H9 (cell line): ENCODE results near the gene INPP5A. TPM values are rescaled to one million over a fixed set of nuclear protein-coding genes. Genes with fewer than 3 reads are reported as not detected.

ENCODE experiments used
- DNase-seq: peaks from one replicate; pipeline ENCODE4 v3.0.0-alpha.2; 2017
- H2AFZ ChIP-seq: one replicate; pipeline ENCODE4 v1.6.1; 2013; ENCODE audit warnings: mild to moderate bottlenecking, low read length, control low read depth, moderate library complexity
- H2AK5ac ChIP-seq: 2 replicates; pipeline ENCODE4 v1.6.1; 2013; ENCODE audit warnings: low read length, control low read depth, mixed read lengths; ENCODE audit not compliant: insufficient read length
- H2BK120ac ChIP-seq: one replicate; pipeline ENCODE4 v1.6.1; 2013; ENCODE audit warnings: low read depth, mild to moderate bottlenecking, low read length, control low read depth, inconsistent platforms; ENCODE audit not compliant: poor library complexity, severe bottlenecking
- H2BK12ac ChIP-seq: 2 replicates; pipeline ENCODE4 v1.6.1; 2013; ENCODE audit warnings: low read length, control low read depth, mixed read lengths, low read depth; ENCODE audit not compliant: insufficient read length
- H2BK15ac ChIP-seq: 2 replicates; pipeline ENCODE4 v1.6.1; 2013; ENCODE audit warnings: low read depth, low read length, control low read depth
- H2BK20ac ChIP-seq: one replicate; pipeline ENCODE4 v1.6.1; 2013; ENCODE audit warnings: low read depth, mild to moderate bottlenecking, low read length, control low read depth, inconsistent platforms; ENCODE audit not compliant: poor library complexity, severe bottlenecking
- H2BK5ac ChIP-seq: 2 replicates; pipeline ENCODE4 v1.6.1; 2013; ENCODE audit warnings: low read length, control low read depth, mixed read lengths; ENCODE audit not compliant: insufficient read length
- H3K14ac ChIP-seq: 2 replicates; pipeline ENCODE4 v1.6.1; 2013; ENCODE audit warnings: low read length, control low read depth; ENCODE audit not compliant: insufficient read depth
- H3K18ac ChIP-seq: 2 replicates; pipeline ENCODE4 v1.6.1; 2013; ENCODE audit warnings: low read depth, mild to moderate bottlenecking, mixed read lengths, low read length, control low read depth; ENCODE audit not compliant: insufficient read length
- H3K23ac ChIP-seq: 2 replicates; pipeline ENCODE4 v1.6.1; 2013; ENCODE audit warnings: low read length, control low read depth, mixed read lengths, low read depth; ENCODE audit not compliant: insufficient read length
- H3K23me2 ChIP-seq: 2 replicates; pipeline ENCODE4 v1.6.1; 2013; ENCODE audit warnings: low read depth, mild to moderate bottlenecking, mixed read lengths, low read length, control low read depth; ENCODE audit not compliant: insufficient read length, poor library complexity, severe bottlenecking
- H3K27ac ChIP-seq: 2 replicates; pipeline ENCODE4 v1.5.1; 2013; ENCODE audit warnings: low read length, control low read depth, mixed read lengths, low read depth; ENCODE audit not compliant: insufficient read length
- H3K27me3 ChIP-seq: 2 replicates; pipeline ENCODE4 v1.6.1; 2013; ENCODE audit warnings: low read length, control low read depth, inconsistent platforms; ENCODE audit not compliant: insufficient read depth
- H3K4ac ChIP-seq: 2 replicates; pipeline ENCODE4 v1.6.1; 2013; ENCODE audit warnings: low read depth, mild to moderate bottlenecking, control low read depth, inconsistent platforms, low read length, moderate library complexity
- H3K4me1 ChIP-seq: 2 replicates; pipeline ENCODE4 v1.6.1; 2013; ENCODE audit warnings: low read length, control low read depth, inconsistent platforms; ENCODE audit not compliant: insufficient read depth
- H3K4me2 ChIP-seq: 2 replicates; pipeline ENCODE4 v1.6.1; 2013; ENCODE audit warnings: low read length, control low read depth, mixed read lengths; ENCODE audit not compliant: insufficient read length, insufficient read depth
- H3K56ac ChIP-seq: 2 replicates; pipeline ENCODE4 v1.6.1; 2013; ENCODE audit warnings: low read depth, mild to moderate bottlenecking, mixed read lengths, low read length, control low read depth; ENCODE audit not compliant: insufficient read length
- H3K79me1 ChIP-seq: 2 replicates; pipeline ENCODE4 v1.6.1; 2013; ENCODE audit warnings: low read depth, mild to moderate bottlenecking, moderate library complexity, low read length, control low read depth, inconsistent platforms; ENCODE audit not compliant: insufficient read depth, poor library complexity, severe bottlenecking
- H3K79me2 ChIP-seq: 2 replicates; pipeline ENCODE4 v1.6.1; 2013; ENCODE audit warnings: low read length, control low read depth, inconsistent platforms; ENCODE audit not compliant: insufficient read depth
- H3K9ac ChIP-seq: 2 replicates; pipeline ENCODE4 v1.6.1; 2013; ENCODE audit warnings: low read length, control low read depth, mixed read lengths; ENCODE audit not compliant: insufficient read length; ENCODE audit errors: extremely low read depth
- H3K9me3 ChIP-seq: one replicate; pipeline ENCODE4 v1.6.1; 2013; ENCODE audit warnings: low read depth, low read length, inconsistent platforms; ENCODE audit not compliant: control insufficient read depth
- H3T11ph ChIP-seq: one replicate; pipeline ENCODE4 v1.6.1; 2013; ENCODE audit warnings: mild to moderate bottlenecking, low read length, control low read depth, inconsistent platforms
- H4K20me1 ChIP-seq: one replicate; pipeline ENCODE4 v1.6.1; 2013; ENCODE audit not compliant: control insufficient read depth, insufficient read length, insufficient read depth
- H4K5ac ChIP-seq: 2 replicates; pipeline ENCODE4 v1.6.1; 2013; ENCODE audit warnings: low read depth, mild to moderate bottlenecking, mixed read lengths, low read length, control low read depth; ENCODE audit not compliant: insufficient read length
- H4K8ac ChIP-seq: replicated peaks from 2 replicates; pipeline ENCODE4 v1.6.1; 2013; ENCODE audit warnings: low read length, control low read depth, mixed read lengths, low read depth; ENCODE audit not compliant: insufficient read length
- H4K91ac ChIP-seq: 2 replicates; pipeline ENCODE4 v1.6.1; 2013; ENCODE audit warnings: low read depth, mild to moderate bottlenecking, moderate library complexity, mixed read lengths, low read length, control low read depth; ENCODE audit not compliant: insufficient read length
- H3K27ac Mint-ChIP-seq, 3 experiments: 2 replicates in 2 of 3; 3 replicates in 1 of 3; pipeline ENCODE4 v1.8.0; 2020 to 2021; ENCODE audit warnings: mixed read lengths in 3 of 3, mild to moderate bottlenecking in 1 of 3, moderate library complexity in 1 of 3
- H3K27me3 Mint-ChIP-seq: 2 replicates; pipeline ENCODE4 v1.8.0; 2021; ENCODE audit warnings: low read depth, mild to moderate bottlenecking, moderate library complexity, mixed read lengths
- H3K36me3 Mint-ChIP-seq, 3 experiments: 2 replicates in 2 of 3; 3 replicates in 1 of 3; pipeline ENCODE4 v1.8.0; 2020 to 2021; ENCODE audit warnings: low read depth in 3 of 3, mixed read lengths in 3 of 3; ENCODE audit not compliant: insufficient read depth in 1 of 3
- H3K4me1 Mint-ChIP-seq, 2 experiments: 2 replicates each; pipeline ENCODE4 v1.8.0; 2020; ENCODE audit warnings: mixed read lengths in 2 of 2
- H3K4me3 Mint-ChIP-seq, 2 experiments: 2 replicates in 1 of 2; 3 replicates in 1 of 2; pipeline ENCODE4 v1.8.0; 2020 to 2021; ENCODE audit warnings: mild to moderate bottlenecking in 2 of 2, mixed read lengths in 2 of 2, moderate library complexity in 1 of 2
- H3K9me3 Mint-ChIP-seq, 2 experiments: 2 replicates in 1 of 2; 3 replicates in 1 of 2; pipeline ENCODE4 v1.8.0; 2020; ENCODE audit warnings: mild to moderate bottlenecking in 2 of 2, mixed read lengths in 2 of 2, moderate library complexity in 1 of 2
- CTCF ChIP-seq: fragments of 200-600 bp; sonication (generic); conservative IDR thresholded peaks from 3 replicates; pipeline ENCODE4 v1.8.0; 2021; ENCODE audit warnings: antibody characterized with exemption, mild to moderate bottlenecking
- WGBS: extraction: QIAGEN DNeasy Blood & Tissue Kit; methylation state at CpG from one replicate; pipeline ENCODE4 v1.1.7; 2013; ENCODE audit warnings: missing lambda C conversion rate, low lambda C conversion rate, mixed read lengths; ENCODE audit not compliant: insufficient read length; ENCODE audit errors: extremely low coverage; 5-methylcytosine and 5-hydroxymethylcytosine counted together
- total RNA-seq: library from RNA; stranded (reverse); gene quantifications from 2 replicates; pipeline ENCODE4 v1.2.1, GENCODE V29; 2021

INPP5A gene
- total RNA-seq, 1 experiment from 2014 or later = 17.7 TPM

- no peak overlapping the region for H3K4ac ChIP-seq
- no peak overlapping the region for H3K18ac ChIP-seq
- peak overlapping the region; percentile 39; the same call in 1 of the 2 replicates for H3K14ac ChIP-seq
- H2AFZ ChIP-seq = no peak overlapping the region
- no peak overlapping the region for H3K56ac ChIP-seq
- no peaks in the 10 kb centered on the region; the same call in 1 of the 2 replicates for H3K4me1 ChIP-seq
- H2BK12ac ChIP-seq = no peak overlapping the region
- no CpG with 5 or more reads among the region's 24 CpGs for WGBS
- H2AK5ac ChIP-seq = no peak overlapping the region
- H3K4me1 Mint-ChIP-seq = peaks cover 12 to 23% of the 10 kb centered on the region in 2 experiments
- no peak overlapping the region for H4K5ac ChIP-seq
- no peak overlapping the region for H3K27ac Mint-ChIP-seq
- no peak overlapping the region for H3T11ph ChIP-seq
- H2BK120ac ChIP-seq = no peak overlapping the region
- no peak overlapping the region for H3K23ac ChIP-seq
- H3K4me2 ChIP-seq = no peak overlapping the region
- no peak overlapping the region for H3K27ac ChIP-seq
- H2BK20ac ChIP-seq = no peak overlapping the region
- H3K79me2 ChIP-seq = no peaks in the 10 kb centered on the region
- H3K79me1 ChIP-seq = no peaks in the 10 kb centered on the region
- DNase-seq = no peak
- H3K27me3 Mint-ChIP-seq = peaks cover 21% of the 10 kb centered on the region
- no peak for TF ChIP-seq CTCF
- peaks cover 8 to 11% of the 10 kb centered on the region in 2 experiments for H3K9me3 Mint-ChIP-seq
- no peak overlapping the region for H4K91ac ChIP-seq
- peaks cover 3 to 5% (median 4%) of the 10 kb centered on the region in 3 experiments; a peak in 4 of 7 replicates for H3K36me3 Mint-ChIP-seq
- H3K9me3 ChIP-seq = peaks cover under 1% of the 10 kb centered on the region
- H2BK5ac ChIP-seq = no peak overlapping the region
- H3K4me3 Mint-ChIP-seq = no peak overlapping the region
- no peaks in the 10 kb centered on the region for H4K20me1 ChIP-seq
- no peak overlapping the region for H3K9ac ChIP-seq
- no peak overlapping the region for H4K8ac ChIP-seq
- H3K27me3 ChIP-seq = no peaks in the 10 kb centered on the region; the same call in 1 of the 2 replicates
- no peak overlapping the region for H2BK15ac ChIP-seq
- H3K23me2 ChIP-seq = peaks cover 2% of the 10 kb centered on the region
These were observed 88.6 kb downstream of the INPP5A start for GRCh38 chr10:132626019-132626760.
